Prostate gland (tissue), 2 donors: ENCODE results near the gene GAS6. TPM values are rescaled to one million over a fixed set of nuclear protein-coding genes. Genes with fewer than 3 reads are reported as not detected.
A peak's percentile ranks its signal among the peaks of the same experiment; 100 is the strongest.

Experiments
- DNase-seq: peaks from one replicate; pipeline ENCODE4 v3.0.0-alpha.2; 2019; ENCODE audit warnings: low spot score
- H3K27ac ChIP-seq, 2 donors: fragments of 200-600 bp; sonication (generic); 2 replicates each; pipeline ENCODE4 v1.5.1; 2017 to 2019
- H3K27me3 ChIP-seq: fragments of 200-600 bp; sonication (generic); replicated peaks from 2 replicates; pipeline ENCODE4 v1.5.1; 2019; ENCODE audit not compliant: insufficient read depth
- H3K36me3 ChIP-seq, 2 donors: fragments of 200-600 bp; sonication (generic); 1 replicate in 1 of 2; 2 replicates in 1 of 2; pipeline versions ENCODE4 v1.5.1 to v1.8.1; 2017 to 2019
- H3K4me1 ChIP-seq: fragments of 200-600 bp; sonication (generic); replicated peaks from 2 replicates; pipeline ENCODE4 v1.5.1; 2019
- H3K4me3 ChIP-seq, 2 donors: fragments of 200-600 bp; sonication (generic); 2 replicates each; pipeline ENCODE4 v1.5.1; 2017 to 2019
- H3K9me3 ChIP-seq: fragments of 200-600 bp; sonication (generic); 2 replicates; pipeline ENCODE4 v1.5.1; 2017
- CTCF ChIP-seq, 4 experiments: fragments of 200-600 bp in 2 of 4; fragments of 450-650 bp in 2 of 4; sonication (generic) in 2 of 4; IDR thresholded peaks; 1 replicate in 3 of 4; 2 replicates in 1 of 4; pipeline ENCODE4 v1.5.1; 2016 to 2019; ENCODE audit warnings: antibody characterized with exemption in 4 of 4, mild to moderate bottlenecking in 2 of 4, moderate library complexity in 2 of 4
- POLR2A ChIP-seq: fragments of 450-650 bp; IDR thresholded peaks from one replicate; pipeline ENCODE4 v1.6.1; 2016; ENCODE audit warnings: antibody characterized with exemption, mild to moderate bottlenecking
- POLR2AphosphoS5 ChIP-seq: sonication (generic); formaldehyde crosslinking; IDR thresholded peaks from one replicate; pipeline ENCODE4 v1.6.1; 2017; ENCODE audit warnings: antibody characterized with exemption
- WGBS: methylation state at CpG from one replicate; pipeline ENCODE4 v1.1.5; 2018; 5-methylcytosine and 5-hydroxymethylcytosine counted together
- intact Hi-C: fragments of 100-400 bp; cut with DNase I; formaldehyde crosslinking; loops from one replicate; pipeline ENCODE4 v1.14.2; 2022
- total RNA-seq, 2 donors: library from RNA; depleted of rRNA; stranded (reverse); fragments of >200 nt; gene quantifications; one replicate each; pipeline ENCODE4 v1.1.0, GENCODE V29; 2016

Gene GAS6
- total RNA-seq, 2 donors from 2014 or later, result 116 to 432 TPM

GRCh38 chr13:113905942-113906341 is 42.1 kb upstream of the GAS6 start:
- intact Hi-C loops, result loop anchor here (2.0 to 5.0 kb wide), 2 partner anchors 69 to 89 kb away; no protein-coding TSS in a partner anchor
- Histone ChIP-seq H3K36me3 (no peaks in the 10 kb centered on the region), H3K27me3 (no peaks in the 10 kb centered on the region), H3K9me3 (no peaks in the 10 kb centered on the region), H3K27ac (no peak overlapping the region), H3K4me1 (no peaks in the 10 kb centered on the region), H3K4me3 (no peak overlapping the region)
- TF ChIP-seq CTCF (IDR thresholded peaks at IDR 0.05), result no peak
- TF ChIP-seq POLR2A, result no peak
- no peak for TF ChIP-seq POLR2AphosphoS5
- DNase-seq, result no peak
- 85% methylated on average over 8 of the region's 8 CpGs for WGBS

GRCh38 chr13:113905018-113905417 is 41.1 kb upstream of the GAS6 start:
- no peak overlapping the region for H3K27ac ChIP-seq
- TF ChIP-seq POLR2AphosphoS5 (no peak), POLR2A (no peak), CTCF (IDR thresholded peaks at IDR 0.05) (no peak)
- intact Hi-C loops, result loop anchor here (2.0 to 5.0 kb wide), 2 partner anchors 68 to 88 kb away; no protein-coding TSS in a partner anchor
- H3K4me1 ChIP-seq, result no peaks in the 10 kb centered on the region
- H3K27me3 ChIP-seq, result no peaks in the 10 kb centered on the region
- no peaks in the 10 kb centered on the region for H3K9me3 ChIP-seq
- H3K4me3 ChIP-seq, result no peak overlapping the region
- 84% methylated on average over 9 of the region's 9 CpGs for WGBS
- H3K36me3 ChIP-seq, result no peaks in the 10 kb centered on the region
- DNase-seq, result no peak

- no peak for DNase-seq
- Histone ChIP-seq H3K4me1 (no peaks in the 10 kb centered on the region), H3K36me3 (no peaks in the 10 kb centered on the region), H3K9me3 (no peaks in the 10 kb centered on the region), H3K27ac (no peak overlapping the region), H3K4me3 (no peak overlapping the region), H3K27me3 (no peaks in the 10 kb centered on the region)
- TF ChIP-seq CTCF (IDR thresholded peaks at IDR 0.05) (peak in 3 of 4 experiments; percentile 33 to 56 (median 42)), POLR2AphosphoS5 (no peak), POLR2A (no peak)
- intact Hi-C loops, result loop anchor here (2.0 to 5.0 kb wide), 2 partner anchors 42 to 88 kb away; partner anchors contain the start of gene GAS6
- WGBS, result 64% methylated on average over 8 of the region's 8 CpGs
Measured at GRCh38 chr13:113904411-113904810, 40.5 kb upstream of the GAS6 start.

- H3K27me3 ChIP-seq, result no peaks in the 10 kb centered on the region
- 82% methylated on average over 9 of the region's 9 CpGs for WGBS
- intact Hi-C loops, result loop anchor here (2.0 to 5.0 kb wide), 2 partner anchors 42 to 87 kb away; partner anchors contain the start of gene GAS6
- no peak overlapping the region for H3K4me3 ChIP-seq
- no peak overlapping the region for H3K27ac ChIP-seq
- no peak for DNase-seq
- no peaks in the 10 kb centered on the region for H3K9me3 ChIP-seq
- no peaks in the 10 kb centered on the region for H3K4me1 ChIP-seq
- no peaks in the 10 kb centered on the region for H3K36me3 ChIP-seq
- TF ChIP-seq POLR2AphosphoS5, result no peak
- no peak for TF ChIP-seq CTCF (IDR thresholded peaks at IDR 0.05)
- TF ChIP-seq POLR2A, result no peak
Measured at GRCh38 chr13:113903912-113904311, 40.0 kb upstream of the GAS6 start.
